HFF-Myc (cell line): Measurements from ENCODE around the gene STXBP4.

Experiments used
- DNase-seq: peaks from one replicate; pipeline ENCODE4 v3.0.0-alpha.2; 2011; ENCODE audit warnings: low read depth; ENCODE audit errors: extremely low read depth
- H3K4me3 ChIP-seq: replicated peaks from 2 replicates; pipeline ENCODE4 v1.5.1; 2011; ENCODE audit warnings: low read depth, mild to moderate bottlenecking, control low read depth, low read length
- CTCF ChIP-seq: IDR thresholded peaks from 2 replicates; pipeline ENCODE4 v1.5.1; 2012; ENCODE audit warnings: mild to moderate bottlenecking, low read depth, low read length, control low read depth; ENCODE audit errors: missing control alignments

Gene STXBP4

GRCh38 chr17:54991567-54991966, 23.0 kb downstream of the STXBP4 start:
- no peak overlapping the region for H3K4me3 ChIP-seq
- DNase-seq = no peak
- TF ChIP-seq CTCF = no peak

- TF ChIP-seq CTCF = peak; percentile 41
- no peak overlapping the region for H3K4me3 ChIP-seq
- peak; percentile 10 for DNase-seq
Measured at GRCh38 chr17:54992797-54993639, 24.5 kb downstream of the STXBP4 start.

GRCh38 chr17:54996441-54996840, 27.9 kb downstream of the STXBP4 start:
- no peak overlapping the region for H3K4me3 ChIP-seq
- TF ChIP-seq CTCF = no peak
- no peak for DNase-seq

- DNase-seq = no peak
- no peak for TF ChIP-seq CTCF
- no peak overlapping the region for H3K4me3 ChIP-seq
Measured at GRCh38 chr17:55002458-55002857, 33.9 kb downstream of the STXBP4 start.

GRCh38 chr17:55004484-55004883, 35.9 kb downstream of the STXBP4 start:
- TF ChIP-seq CTCF = no peak
- DNase-seq = no peak
- H3K4me3 ChIP-seq = no peak overlapping the region

GRCh38 chr17:55005520-55005919, 37.0 kb downstream of the STXBP4 start:
- peak; percentile 14 for DNase-seq
- no peak overlapping the region for H3K4me3 ChIP-seq
- peak; percentile 45 for TF ChIP-seq CTCF
